GM19455 (cell line): ENCODE results near the gene EHBP1L1.

Experiments used
- ATAC-seq: cut with Tn5 transposase; IDR thresholded peaks from one replicate; pipeline ENCODE4 v1.9.1; 2021; ENCODE audit not compliant: unreplicated experiment

Gene EHBP1L1

GRCh38 chr11:65613091-65613928 lies 37.5 kb downstream of the EHBP1L1 start:
- ATAC-seq = no peak

- ATAC-seq = peak; percentile 75
Observed at GRCh38 chr11:65615229-65615949, 39.5 kb downstream of the EHBP1L1 start, which contains the start of gene PCNX3. TSS of gene PCNX3 (plus strand) at chr11:65615776. CDS start at chr11:65616312, 536 bp downstream.

- no peak for ATAC-seq
Observed at GRCh38 chr11:65615950-65616574, 40.2 kb downstream of the EHBP1L1 start.

DNA sequence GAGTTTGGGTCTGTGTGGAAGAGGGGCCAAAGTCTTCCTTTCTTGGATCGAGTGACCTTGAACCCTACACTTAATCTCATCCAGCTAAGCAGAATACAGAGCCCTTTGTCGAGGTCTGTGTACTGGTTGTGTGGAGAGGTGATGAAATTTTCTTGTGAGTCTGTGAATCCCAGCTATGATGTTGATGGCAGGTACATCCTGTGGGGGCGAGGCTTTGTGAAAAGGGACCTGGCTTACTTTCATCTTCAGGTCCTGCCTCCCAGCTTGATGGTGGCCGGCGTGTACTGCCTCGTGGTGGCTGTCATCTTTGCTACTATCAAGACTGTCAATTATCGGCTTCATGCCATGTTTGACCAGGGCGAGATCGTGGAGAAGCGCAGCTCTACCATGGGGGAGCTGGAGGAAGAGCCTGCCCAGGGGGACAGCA lies 40.7 kb downstream of the EHBP1L1 start:
- no peak for ATAC-seq

DNA sequence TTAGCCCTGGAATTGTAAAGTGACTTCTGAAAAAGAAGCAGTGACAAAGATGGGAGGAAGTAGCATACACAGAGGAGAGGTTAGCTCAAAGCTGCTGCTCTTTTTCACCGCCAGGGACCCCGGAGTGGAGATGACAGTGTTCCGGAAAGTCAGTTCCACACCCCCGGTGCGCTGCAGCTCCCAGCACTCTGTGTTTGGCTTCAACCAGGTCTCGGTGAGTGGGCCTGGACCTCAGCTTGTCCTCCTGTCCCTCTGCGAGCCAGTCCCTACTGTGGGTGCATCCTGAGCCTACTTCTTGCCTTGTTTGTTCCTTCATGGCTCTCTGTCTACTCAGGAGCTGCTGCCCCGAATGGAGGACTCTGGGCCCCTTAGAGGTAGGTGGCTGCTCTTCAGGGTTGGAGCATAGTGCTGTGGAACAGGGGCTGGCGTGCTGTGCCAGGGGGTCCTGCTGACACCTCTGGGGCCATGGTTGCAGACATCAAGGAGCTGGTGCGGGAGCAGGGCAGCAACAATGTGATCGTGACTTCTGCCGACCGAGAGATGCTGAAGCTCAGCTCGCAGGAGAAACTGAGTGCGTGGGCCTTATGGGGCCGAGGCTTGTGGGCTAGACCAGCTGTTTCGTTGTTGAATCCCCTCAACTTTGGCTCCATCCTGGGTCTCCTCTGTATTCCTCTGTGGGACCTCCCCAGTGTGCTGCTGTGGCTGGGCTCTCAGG lies 41.4 kb downstream of the EHBP1L1 start:
- ATAC-seq = no peak

- ATAC-seq = no peak
Observed at GRCh38 chr11:65617990-65618751, 42.3 kb downstream of the EHBP1L1 start.

- ATAC-seq = no peak
Observed at GRCh38 chr11:65618763-65619162, 42.9 kb downstream of the EHBP1L1 start.

DNA sequence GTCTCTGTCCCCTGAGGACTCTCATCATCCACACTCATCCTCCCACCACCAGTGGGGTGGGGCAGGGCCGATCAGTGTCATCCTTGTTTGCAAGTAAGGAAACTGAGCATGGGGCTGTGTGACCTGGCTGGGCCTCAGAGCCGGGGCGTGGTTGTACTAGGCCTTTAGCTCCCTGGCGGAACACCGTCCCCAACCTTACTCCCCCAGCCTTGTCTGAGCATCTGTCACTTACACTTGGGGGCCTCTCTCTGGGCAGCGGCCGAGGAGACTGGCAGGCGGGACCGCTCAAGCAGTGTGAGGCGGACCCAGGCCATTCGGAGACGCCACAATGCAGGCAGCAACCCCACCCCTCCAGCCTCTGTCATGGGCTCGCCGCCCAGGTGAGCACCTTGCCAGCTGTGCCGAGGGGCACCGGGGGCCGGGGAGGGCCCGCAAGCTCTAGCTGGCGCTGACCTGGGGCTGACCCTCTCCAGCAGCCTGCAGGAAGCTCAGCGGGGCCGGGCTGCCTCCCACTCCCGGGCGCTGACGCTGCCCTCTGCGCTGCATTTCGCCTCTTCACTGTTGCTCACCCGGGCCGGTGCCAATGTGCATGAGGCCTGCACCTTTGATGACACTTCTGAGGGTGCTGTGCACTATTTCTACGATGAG lies 43.6 kb downstream of the EHBP1L1 start:
- ATAC-seq = no peak

DNA sequence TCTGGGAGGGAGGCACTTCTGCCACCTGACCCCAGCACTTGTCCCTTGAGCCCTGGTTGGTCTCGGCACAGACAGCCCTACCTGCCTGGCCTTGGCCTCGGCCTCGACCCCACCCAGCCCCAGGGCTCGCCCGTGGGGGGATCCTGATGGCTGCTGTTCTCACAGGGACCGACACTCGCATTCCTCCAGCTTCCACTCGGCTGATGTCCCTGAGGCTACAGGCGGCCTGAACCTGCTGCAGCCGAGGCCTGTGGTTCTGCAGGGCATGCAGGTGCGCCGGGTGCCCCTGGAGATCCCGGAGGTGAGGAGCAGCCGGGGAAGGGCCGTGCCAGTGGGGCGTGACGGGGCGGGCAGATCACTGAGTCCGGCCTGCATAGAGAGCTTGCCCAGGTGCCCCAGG lies 44.8 kb downstream of the EHBP1L1 start:
- ATAC-seq = no peak

DNA sequence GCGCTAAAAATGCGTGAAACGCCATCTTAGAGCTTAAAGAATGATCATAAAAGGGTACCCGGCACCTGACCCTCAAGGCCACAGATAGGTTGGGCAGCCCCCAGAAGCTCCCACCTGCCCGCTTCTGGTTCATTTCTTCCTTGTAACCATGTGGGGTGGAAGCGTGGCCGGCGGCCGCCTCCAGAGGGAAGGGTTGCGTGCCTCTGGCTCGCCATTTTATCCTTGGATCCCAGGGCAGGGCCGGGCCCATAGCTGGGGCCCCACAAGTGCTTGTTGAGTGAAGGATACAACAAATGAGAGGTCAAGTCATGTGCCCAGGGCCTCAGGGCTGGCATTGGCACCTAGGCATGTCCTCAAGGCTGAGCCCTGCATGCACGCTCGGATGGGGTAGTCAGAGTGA lies 45.6 kb downstream of the EHBP1L1 start:
- no peak for ATAC-seq

GRCh38 chr11:65622011-65622410 lies 46.2 kb downstream of the EHBP1L1 start:
- ATAC-seq = no peak

- no peak for ATAC-seq
Observed at GRCh38 chr11:65623177-65623576, 47.3 kb downstream of the EHBP1L1 start.

- no peak for ATAC-seq
Observed at GRCh38 chr11:65623852-65624616, 48.2 kb downstream of the EHBP1L1 start.

- ATAC-seq = no peak
Observed at GRCh38 chr11:65624931-65625627, 49.2 kb downstream of the EHBP1L1 start.

- ATAC-seq = no peak
Observed at GRCh38 chr11:65625628-65626342, 49.9 kb downstream of the EHBP1L1 start.

DNA sequence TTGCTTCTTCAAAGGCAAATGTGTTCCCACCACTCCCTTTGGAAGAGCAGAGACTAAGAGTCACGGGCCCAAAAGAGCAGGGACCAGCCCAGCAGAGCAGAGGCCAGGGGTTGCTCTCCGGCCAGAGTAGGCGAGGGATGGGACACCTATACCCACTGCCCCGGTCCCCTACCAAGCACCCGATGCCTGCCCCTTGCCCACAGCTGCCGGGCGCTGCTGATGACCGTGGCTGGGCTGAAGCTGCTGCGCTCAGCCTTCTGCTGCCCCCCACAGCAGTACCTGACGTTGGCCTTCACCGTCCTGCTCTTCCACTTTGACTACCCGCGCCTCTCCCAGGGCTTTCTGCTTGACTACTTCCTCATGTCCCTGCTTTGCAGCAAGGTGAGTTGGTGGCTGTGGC lies 51.3 kb downstream of the EHBP1L1 start:
- ATAC-seq = no peak

DNA sequence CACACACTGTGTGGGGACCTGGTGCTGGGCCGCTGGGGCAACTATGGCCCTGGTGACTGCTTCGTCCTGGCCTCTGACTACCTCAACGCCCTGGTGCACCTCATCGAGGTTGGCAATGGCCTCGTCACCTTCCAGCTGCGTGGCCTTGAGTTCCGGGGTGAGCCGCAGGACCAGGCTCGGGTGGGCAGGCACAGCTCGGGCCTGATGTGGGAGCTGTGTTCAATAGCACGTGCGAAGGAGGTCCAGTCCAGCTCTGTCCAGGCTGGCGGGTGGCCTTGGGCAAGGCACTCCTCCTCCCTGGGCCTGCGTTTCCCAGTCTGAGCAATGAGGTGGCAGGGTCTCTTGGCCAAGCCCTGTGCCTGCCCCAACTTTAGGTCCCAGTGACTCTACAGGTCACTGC lies 53.7 kb downstream of the EHBP1L1 start:
- no peak for ATAC-seq

DNA sequence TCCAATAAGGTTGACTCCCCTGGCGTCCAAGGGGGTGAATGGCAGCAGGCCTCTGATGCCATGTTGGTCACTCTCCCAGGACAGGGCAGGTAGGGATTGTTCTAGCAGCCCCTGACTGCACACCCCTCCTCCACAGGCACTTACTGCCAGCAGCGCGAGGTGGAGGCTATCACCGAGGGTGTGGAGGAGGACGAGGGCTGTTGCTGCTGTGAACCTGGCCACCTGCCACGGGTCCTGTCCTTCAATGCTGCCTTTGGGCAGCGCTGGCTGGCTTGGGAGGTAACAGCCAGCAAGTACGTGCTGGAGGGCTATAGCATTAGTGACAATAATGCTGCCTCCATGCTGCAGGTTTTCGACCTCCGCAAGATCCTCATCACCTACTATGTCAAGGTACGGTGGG lies 54.4 kb downstream of the EHBP1L1 start:
- ATAC-seq = no peak
